Activated CD8-positive, alpha-beta T cell treated with anti-CD3 and anti-CD28 coated beads for 36 hours (primary cell): ENCODE results near the gene OBSCN. TPM values are rescaled to one million over a fixed set of nuclear protein-coding genes. Genes with fewer than 3 reads are reported as not detected.

Experiments used
- ATAC-seq: fragments of 200-7000 bp; cut with Tn5 transposase; one replicate; pipeline ENCODE4 v1.10.0; 2021; ENCODE audit warnings: mild to moderate bottlenecking, moderate library complexity
- CTCF ChIA-PET: fragments of 350-600 bp; sonication (Branson Sonifier 250); formaldehyde crosslinking; loops from one replicate; lab custom pipeline; 2021; ENCODE audit warnings: antibody characterized with exemption; lab: Charles Lee
- POLR2A ChIA-PET: fragments of 350-600 bp; sonication (Branson Sonifier 250); formaldehyde crosslinking; loops from one replicate; lab custom pipeline; 2021; ENCODE audit warnings: antibody characterized with exemption; lab: Charles Lee
- DNase-seq: peaks from one replicate; pipeline ENCODE4 v3.0.0-alpha.2; 2020
- H3K27ac Mint-ChIP-seq: one replicate; pipeline ENCODE4 v1.8.0; 2021; ENCODE audit warnings: mild to moderate bottlenecking, mixed read lengths
- H3K27me3 Mint-ChIP-seq: one replicate; pipeline ENCODE4 v1.8.0; 2021; ENCODE audit warnings: mixed read lengths
- H3K36me3 Mint-ChIP-seq: one replicate; pipeline ENCODE4 v1.8.0; 2021; ENCODE audit warnings: low read depth, mixed read lengths
- H3K4me1 Mint-ChIP-seq: one replicate; pipeline ENCODE4 v1.8.0; 2021; ENCODE audit warnings: low read depth, mixed read lengths
- H3K4me3 Mint-ChIP-seq: one replicate; pipeline ENCODE4 v1.8.0; 2021; ENCODE audit warnings: mild to moderate bottlenecking, moderate library complexity, mixed read lengths
- H3K9me3 Mint-ChIP-seq: one replicate; pipeline ENCODE4 v1.8.0; 2021; ENCODE audit warnings: mixed read lengths
- CTCF ChIP-seq: fragments of 200-600 bp; IDR thresholded peaks from one replicate; pipeline ENCODE4 v1.8.0; 2022; ENCODE audit warnings: antibody characterized with exemption, mild to moderate bottlenecking
- intact Hi-C: fragments of 100-400 bp; cut with micrococcal nuclease; formaldehyde crosslinking; loops from one replicate; pipeline ENCODE4 v1.10.0; 2022
- total RNA-seq, 2 experiments: library from RNA; stranded (reverse); gene quantifications; one replicate each; pipeline ENCODE4 v1.2.3, GENCODE V29; 2021

The OBSCN gene
- total RNA-seq, 2 experiments from 2014 or later: 21.6 to 23.7 TPM

- H3K9me3 Mint-ChIP-seq: no peaks in the 10 kb centered on the region
- DNase-seq (no peak), ATAC-seq (no peak)
- intact Hi-C loops: no loop called here
- H3K27me3 Mint-ChIP-seq: peaks cover 15% of the 10 kb centered on the region
- no peak overlapping the region for H3K4me3 Mint-ChIP-seq
- no peak for TF ChIP-seq CTCF
- H3K27ac Mint-ChIP-seq: no peak overlapping the region
- no peaks in the 10 kb centered on the region for H3K36me3 Mint-ChIP-seq
- ChIA-PET POLR2A (interaction anchor here (1.2 kb wide), 1 partner anchor 12 kb away, joined by 4 read pairs; no protein-coding TSS in a partner anchor), CTCF (no interaction called here)
- peaks cover 18% of the 10 kb centered on the region for H3K4me1 Mint-ChIP-seq
Observed at GRCh38 chr1:228417483-228418203, 209.8 kb downstream of the OBSCN start.

GRCh38 chr1:228420968-228421826, 213.4 kb downstream of the OBSCN start:
- ATAC-seq (no peak), DNase-seq (no peak)
- H3K36me3 Mint-ChIP-seq: no peaks in the 10 kb centered on the region
- POLR2A ChIA-PET: interaction anchor here (0.6 to 0.7 kb wide), 2 partner anchors 16 to 34 kb away, joined by 3 to 5 read pairs; no protein-coding TSS in a partner anchor
- intact Hi-C loops: no loop called here
- no peaks in the 10 kb centered on the region for H3K9me3 Mint-ChIP-seq
- no peak overlapping the region for H3K4me3 Mint-ChIP-seq
- no peak for TF ChIP-seq CTCF
- no peak overlapping the region for H3K27ac Mint-ChIP-seq
- CTCF ChIA-PET: no interaction called here
- H3K4me1 Mint-ChIP-seq: peaks cover 6% of the 10 kb centered on the region
- H3K27me3 Mint-ChIP-seq: peaks cover 12% of the 10 kb centered on the region

- H3K27ac Mint-ChIP-seq: no peak overlapping the region
- H3K4me1 Mint-ChIP-seq: no peaks in the 10 kb centered on the region
- intact Hi-C loops: no loop called here
- TF ChIP-seq CTCF: no peak
- CTCF ChIA-PET: interaction anchor here (1.0 kb wide), 1 partner anchor 77 kb away, joined by 3 read pairs; no protein-coding TSS in a partner anchor
- no peaks in the 10 kb centered on the region for H3K36me3 Mint-ChIP-seq
- H3K9me3 Mint-ChIP-seq: no peaks in the 10 kb centered on the region
- ATAC-seq (no peak), DNase-seq (no peak)
- H3K4me3 Mint-ChIP-seq: no peak overlapping the region
- H3K27me3 Mint-ChIP-seq: peaks cover 4% of the 10 kb centered on the region
- POLR2A ChIA-PET: interaction anchor here (1.2 to 1.7 kb wide), 2 partner anchors 8 to 34 kb away, joined by 4 to 5 read pairs; a partner anchor contains a TSS
Observed at GRCh38 chr1:228423404-228424053, 215.7 kb downstream of the OBSCN start.

- ChIA-PET CTCF (interaction anchor here (1.0 kb wide), 1 partner anchor 18 kb away, joined by 3 read pairs; the partner anchor contains the start of gene TRIM11), POLR2A (interaction anchor here (0.9 to 1.7 kb wide), 3 partner anchors 10 to 33 kb away, joined by 3 to 5 read pairs (median 4); a partner anchor contains a TSS)
- Mint-ChIP-seq H3K9me3 (no peaks in the 10 kb centered on the region), H3K27ac (no peak overlapping the region), H3K36me3 (no peaks in the 10 kb centered on the region), H3K4me3 (no peak overlapping the region), H3K4me1 (no peaks in the 10 kb centered on the region), H3K27me3 (peaks cover 5% of the 10 kb centered on the region)
- DNase-seq (no peak), ATAC-seq (no peak)
- intact Hi-C loops: no loop called here
- TF ChIP-seq CTCF: no peak
Observed at GRCh38 chr1:228424685-228425660, 217.1 kb downstream of the OBSCN start.
